ENCODE data around the gene PEX13. TPM values are rescaled to one million over a fixed set of nuclear protein-coding genes. Genes with fewer than 3 reads are reported as not detected.

Gene PEX13
- total and polyA plus RNA-seq, 2 donors (not counting 3 experiments of a cell fraction or from before 2014, with no cell fraction given) = 18.0 to 21.0 TPM

DNA sequence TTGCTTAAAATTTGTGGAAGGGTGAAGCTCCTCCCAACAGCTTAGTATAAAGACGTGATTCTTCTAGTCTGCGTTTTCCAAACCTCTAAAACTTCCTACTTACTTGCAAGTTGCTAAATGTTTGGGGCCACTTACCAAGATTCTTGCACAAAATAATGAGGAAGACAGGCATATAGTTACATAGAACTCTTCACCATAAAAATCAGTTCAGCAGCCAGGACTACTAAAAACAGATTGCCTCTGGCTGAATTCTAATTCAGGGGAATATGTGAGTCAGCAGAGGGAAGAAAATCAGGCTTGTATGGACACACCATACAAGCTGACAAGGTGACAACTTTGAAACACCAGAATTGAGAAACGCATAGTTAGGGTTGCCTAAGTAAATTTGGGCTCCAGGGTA lies 2.8 kb upstream of the PEX13 start:
- Histone ChIP-seq H3K4me1 (ENCODE audit: control insufficient read depth, extremely low read depth, insufficient read depth, low read length) (peaks cover 23% of the 10 kb centered on the region), H2AFZ (ENCODE audit: low read depth, low read length) (no peak overlapping the region), H3K9me3 (replicated peaks; ENCODE audit: control insufficient read depth, insufficient read depth, low read length) (no peaks in the 10 kb centered on the region), H3K9ac (replicated peaks; ENCODE audit: extremely low read depth, insufficient read depth, low read length) (no peak overlapping the region), H3K4me2 (ENCODE audit: insufficient read depth, low read length) (no peak overlapping the region), H3K79me2 (ENCODE audit: control insufficient read depth, insufficient read depth, low read length) (peaks cover 29% of the 10 kb centered on the region), H3K27ac (ENCODE audit: insufficient read depth, low read depth, low read length) (no peak overlapping the region), H3K36me3 (ENCODE audit: control insufficient read depth in 2 of 2, extremely low read depth in 1 of 2, insufficient read depth in 2 of 2, low read length in 2 of 2) (no peaks in the 10 kb centered on the region), H4K20me1 (replicated peaks; ENCODE audit: control insufficient read depth, extremely low read depth, insufficient read depth, low read length) (no peaks in the 10 kb centered on the region), H3K4me3 (replicated peaks in 1 of 3; ENCODE audit: insufficient read depth in 1 of 3, low read depth in 1 of 3, low read length in 3 of 3) (no peak overlapping the region), H3K9me1 (replicated peaks; ENCODE audit: control insufficient read depth, extremely low read depth, insufficient read depth, low read length) (no peaks in the 10 kb centered on the region), H3K27me3 (ENCODE audit: control insufficient read depth in 2 of 2, insufficient read depth in 2 of 2, low read length in 2 of 2) (no peaks in the 10 kb centered on the region)
- intact Hi-C loops (cut with micrococcal nuclease) = loop anchor here (5.0 kb wide), 1 partner anchor 132 kb away; the partner anchor contains the start of gene REL
- POLR2A ChIA-PET = no interaction called here
- BruUV-seq (replicated peaks) = no TSS peak
- CTCF ChIA-PET = no interaction called here
- dilution Hi-C loops (cut with MboI; ENCODE audit: extremely low pct_ligation_motif_present, low sequenced_read_pairs) = no loop called here
- no peak for TF ChIP-seq JUN (IDR thresholded peaks at IDR 0.05; ENCODE audit: borderline replicate concordance, insufficient read depth, insufficient read length, low read depth)
- TF ChIP-seq POLR2AphosphoS5 (IDR thresholded peaks at IDR 0.05; ENCODE audit: insufficient read depth, low read depth, low read length) = no peak
- TF ChIP-seq, protein P1, sequence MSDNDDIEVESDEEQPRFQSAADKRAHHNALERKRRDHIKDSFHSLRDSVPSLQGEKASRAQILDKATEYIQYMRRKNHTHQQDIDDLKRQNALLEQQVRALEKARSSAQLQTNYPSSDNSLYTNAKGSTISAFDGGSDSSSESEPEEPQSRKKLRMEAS (IDR thresholded peaks at IDR 0.05; ENCODE audit: insufficient read depth, insufficient read length) = no peak
- TF ChIP-seq FOS (IDR thresholded peaks at IDR 0.05; ENCODE audit: borderline replicate concordance, insufficient read depth, low read length) = no peak
- no peak for TF ChIP-seq MYC (IDR thresholded peaks at IDR 0.05; ENCODE audit: low read depth, low read length)
- no peak for TF ChIP-seq POLR2A (IDR thresholded peaks at IDR 0.05; ENCODE audit: low read depth, low read length)
- no peak for TF ChIP-seq EZH2 (IDR thresholded peaks at IDR 0.05; ENCODE audit: borderline replicate concordance, low read depth, low read length, severe bottlenecking)
- no peak for TF ChIP-seq GATA2 (IDR thresholded peaks at IDR 0.05; ENCODE audit: insufficient read depth, insufficient read length, low read depth, low read length)
- TF ChIP-seq, protein P2, sequence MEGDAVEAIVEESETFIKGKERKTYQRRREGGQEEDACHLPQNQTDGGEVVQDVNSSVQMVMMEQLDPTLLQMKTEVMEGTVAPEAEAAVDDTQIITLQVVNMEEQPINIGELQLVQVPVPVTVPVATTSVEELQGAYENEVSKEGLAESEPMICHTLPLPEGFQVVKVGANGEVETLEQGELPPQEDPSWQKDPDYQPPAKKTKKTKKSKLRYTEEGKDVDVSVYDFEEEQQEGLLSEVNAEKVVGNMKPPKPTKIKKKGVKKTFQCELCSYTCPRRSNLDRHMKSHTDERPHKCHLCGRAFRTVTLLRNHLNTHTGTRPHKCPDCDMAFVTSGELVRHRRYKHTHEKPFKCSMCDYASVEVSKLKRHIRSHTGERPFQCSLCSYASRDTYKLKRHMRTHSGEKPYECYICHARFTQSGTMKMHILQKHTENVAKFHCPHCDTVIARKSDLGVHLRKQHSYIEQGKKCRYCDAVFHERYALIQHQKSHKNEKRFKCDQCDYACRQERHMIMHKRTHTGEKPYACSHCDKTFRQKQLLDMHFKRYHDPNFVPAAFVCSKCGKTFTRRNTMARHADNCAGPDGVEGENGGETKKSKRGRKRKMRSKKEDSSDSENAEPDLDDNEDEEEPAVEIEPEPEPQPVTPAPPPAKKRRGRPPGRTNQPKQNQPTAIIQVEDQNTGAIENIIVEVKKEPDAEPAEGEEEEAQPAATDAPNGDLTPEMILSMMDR (IDR thresholded peaks at IDR 0.05; ENCODE audit: extremely low read depth in 1 of 2, insufficient read depth in 1 of 2, low read depth in 1 of 2, low read length in 2 of 2) = no peak
- FAIRE-seq (no peak), DNase-seq (ENCODE audit: low read depth, low spot score) (no peak)
